Natural killer cell (primary cell): ENCODE data around the gene IL18. TPM values are rescaled to one million over a fixed set of nuclear protein-coding genes. Genes with fewer than 3 reads are reported as not detected.
"Not testable (repeated sequence)": the region's sequence is repeated elsewhere in the genome, so short reads cannot be mapped to it uniquely, and the experiment has no call there.

Experiments
- ATAC-seq, 3 donors: fragments of 150-1000 bp in 2 of 3; fragments of 200-7000 bp in 1 of 3; cut with Tn5 transposase; 1 replicate in 1 of 3; 2 replicates in 2 of 3; pipeline ENCODE4 v1.10.0; 2021; ENCODE audit warnings: mild to moderate bottlenecking in 2 of 3, moderate library complexity in 2 of 3
- DNase-seq, 2 donors: peaks; one replicate each; pipeline versions ENCODE4 v3.0.0 to v3.0.0-alpha.2; 2013 to 2021; ENCODE audit warnings: mixed read lengths in 1 of 2
- H3K27ac ChIP-seq: one replicate; pipeline ENCODE4 v1.5.1; 2013; ENCODE audit warnings: mild to moderate bottlenecking, low read length
- H3K27me3 ChIP-seq: one replicate; pipeline ENCODE4 v1.6.1; 2013; ENCODE audit warnings: low read length; ENCODE audit not compliant: control insufficient read depth, insufficient read depth
- H3K36me3 ChIP-seq: one replicate; pipeline ENCODE4 v1.6.1; 2013; ENCODE audit warnings: low read length; ENCODE audit not compliant: control insufficient read depth, insufficient read depth
- H3K4me1 ChIP-seq: one replicate; pipeline ENCODE4 v1.6.1; 2013; ENCODE audit warnings: low read length; ENCODE audit not compliant: control insufficient read depth, insufficient read depth
- H3K4me3 ChIP-seq: one replicate; pipeline ENCODE4 v1.5.1; 2013; ENCODE audit warnings: low read length
- H3K9me3 ChIP-seq: one replicate; pipeline ENCODE4 v1.6.1; 2013; ENCODE audit warnings: low read length; ENCODE audit not compliant: control insufficient read depth, insufficient read depth
- H3K27ac Mint-ChIP-seq, 2 donors: one replicate each; pipeline ENCODE4 v1.8.0; 2022; ENCODE audit warnings: mild to moderate bottlenecking in 2 of 2, mixed read lengths in 2 of 2, moderate library complexity in 1 of 2
- H3K27me3 Mint-ChIP-seq, 2 donors: one replicate each; pipeline ENCODE4 v1.8.0; 2022; ENCODE audit warnings: low read depth in 2 of 2, mixed read lengths in 2 of 2
- H3K36me3 Mint-ChIP-seq: one replicate; pipeline ENCODE4 v1.8.0; 2022; ENCODE audit warnings: mixed read lengths
- H3K4me1 Mint-ChIP-seq, 2 donors: one replicate each; pipeline ENCODE4 v1.8.0; 2022; ENCODE audit warnings: mixed read lengths in 2 of 2
- H3K4me3 Mint-ChIP-seq: one replicate; pipeline ENCODE4 v1.8.0; 2022; ENCODE audit warnings: mild to moderate bottlenecking, moderate library complexity, mixed read lengths
- H3K9me3 Mint-ChIP-seq, 2 donors: one replicate each; pipeline ENCODE4 v1.8.0; 2022; ENCODE audit warnings: mixed read lengths in 2 of 2
- CTCF ChIP-seq: fragments of 200-600 bp; IDR thresholded peaks from one replicate; pipeline ENCODE4 v1.8.0; 2022; ENCODE audit warnings: antibody characterized with exemption
- WGBS: methylation state at CpG from one replicate; pipeline ENCODE4 v1.1.7; 2013; ENCODE audit warnings: missing lambda C conversion rate; ENCODE audit not compliant: insufficient coverage; 5-methylcytosine and 5-hydroxymethylcytosine counted together
- intact Hi-C: fragments of 100-400 bp; cut with micrococcal nuclease; formaldehyde crosslinking; loops from one replicate; pipeline ENCODE4 v1.14.2; 2022
- total RNA-seq, 4 donors: library from RNA; stranded (reverse); fragments of 120-200 nt in 1 of 4; gene quantifications; one replicate each; pipeline versions ENCODE4 v1.2.3 to v1.2.4, GENCODE V29; 2013 to 2022

IL18 gene
- total RNA-seq, 3 donors from 2014 or later (not counting 1 experiment from before 2014, with no cell fraction given), result 9.3 to 13.8 (median 10.7) TPM

- no peak overlapping the region for H3K27ac Mint-ChIP-seq
- no peak for ATAC-seq
- H3K9me3 Mint-ChIP-seq, result no peaks in the 10 kb centered on the region
- no peak for DNase-seq
- Histone ChIP-seq H3K9me3 (no peaks in the 10 kb centered on the region), H3K4me3 (no peak overlapping the region), H3K36me3 (peaks cover 12% of the 10 kb centered on the region), H3K4me1 (no peaks in the 10 kb centered on the region), H3K27ac (no peak overlapping the region), H3K27me3 (no peaks in the 10 kb centered on the region)
- H3K4me1 Mint-ChIP-seq, result peaks cover 4 to 5% of the 10 kb centered on the region in 2 donors
- H3K4me3 Mint-ChIP-seq, result no peak overlapping the region
- H3K36me3 Mint-ChIP-seq, result no peaks in the 10 kb centered on the region
- 87% methylated on average over 2 of the region's 2 CpGs for WGBS
- H3K27me3 Mint-ChIP-seq, result no peaks in the 10 kb centered on the region
- no peak for TF ChIP-seq CTCF
- intact Hi-C loops, result no loop called here
Observed at GRCh38 chr11:112100462-112100861, 63.4 kb downstream of the IL18 start.

GRCh38 chr11:112097734-112098528, 66.0 kb downstream of the IL18 start:
- Histone ChIP-seq H3K36me3 (peaks cover 27% of the 10 kb centered on the region), H3K4me3 (no peak overlapping the region), H3K9me3 (no peaks in the 10 kb centered on the region), H3K27ac (no peak overlapping the region), H3K27me3 (no peaks in the 10 kb centered on the region), H3K4me1 (no peaks in the 10 kb centered on the region)
- H3K36me3 Mint-ChIP-seq, result no peaks in the 10 kb centered on the region
- no peaks in the 10 kb centered on the region for H3K9me3 Mint-ChIP-seq
- no peaks in the 10 kb centered on the region for H3K27me3 Mint-ChIP-seq
- DNase-seq (no peak), ATAC-seq (no peak)
- no peak overlapping the region for H3K27ac Mint-ChIP-seq
- no peak overlapping the region for H3K4me3 Mint-ChIP-seq
- WGBS, result 99% methylated on average over 9 of the region's 11 CpGs
- TF ChIP-seq CTCF, result no peak
- intact Hi-C loops, result no loop called here
- peaks cover 4 to 5% of the 10 kb centered on the region in 2 donors for H3K4me1 Mint-ChIP-seq

- Mint-ChIP-seq H3K36me3 (no peaks in the 10 kb centered on the region), H3K4me3 (no peak overlapping the region), H3K27me3 (no peaks in the 10 kb centered on the region), H3K27ac (no peak overlapping the region), H3K4me1 (peaks cover 4 to 5% of the 10 kb centered on the region in 2 donors), H3K9me3 (no peaks in the 10 kb centered on the region)
- no peak overlapping the region for H3K4me3 ChIP-seq
- H3K4me1 ChIP-seq, result no peaks in the 10 kb centered on the region
- H3K9me3 ChIP-seq, result no peaks in the 10 kb centered on the region
- intact Hi-C loops, result no loop called here
- DNase-seq, result no peak
- peaks cover 42% of the 10 kb centered on the region for H3K36me3 ChIP-seq
- TF ChIP-seq CTCF, result no peak
- no peak overlapping the region for H3K27ac ChIP-seq
- ATAC-seq, result no peak
- no peaks in the 10 kb centered on the region for H3K27me3 ChIP-seq
Observed at GRCh38 chr11:112096194-112096593, 67.7 kb downstream of the IL18 start.

DNA sequence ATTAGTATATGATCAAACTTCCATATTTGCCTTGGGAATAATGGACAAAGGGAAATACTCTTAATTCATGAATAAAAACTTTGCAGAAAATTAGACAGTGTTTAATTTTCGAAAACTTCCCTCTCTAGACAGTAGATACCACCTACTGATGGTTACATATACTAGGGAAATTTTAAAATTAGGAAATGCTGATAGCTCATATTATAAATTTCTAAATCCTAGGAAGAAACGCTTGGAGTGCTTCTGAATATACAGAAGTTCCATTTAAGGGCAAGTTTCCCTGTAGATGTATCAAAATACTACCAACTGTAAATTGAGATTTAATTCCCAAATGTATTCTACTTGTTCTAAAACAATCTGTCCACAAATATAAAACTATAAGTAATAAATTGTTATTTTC, 68.6 kb downstream of the IL18 start:
- H3K4me1 ChIP-seq, H3K27ac Mint-ChIP-seq, H3K27me3 Mint-ChIP-seq, intact Hi-C loops, H3K9me3 Mint-ChIP-seq, H3K27me3 ChIP-seq, H3K4me3 ChIP-seq, H3K9me3 ChIP-seq, H3K27ac ChIP-seq, H3K4me3 Mint-ChIP-seq, H3K4me1 Mint-ChIP-seq, DNase-seq, H3K36me3 Mint-ChIP-seq, ATAC-seq: not testable (repeated sequence)
- H3K36me3 ChIP-seq, result peaks cover 49% of the 10 kb centered on the region
- WGBS, result no CpG with 5 or more reads among the region's 2 CpGs

Other genes with a start within 250 kb of the IL18 start
- not detected for gene C11orf52, start 245.2 kb downstream of the IL18 start, total RNA-seq
- gene DIXDC1, start 226.8 kb downstream of the IL18 start, total RNA-seq, result 1 to 10 TPM in 1 of 3 donors, under 1 TPM in 2; 0.26 to 1.0 (median 0.57) TPM
- gene DLAT, start 138.7 kb downstream of the IL18 start, total RNA-seq, result 10 to 100 TPM; 12.6 to 16.2 (median 15.5) TPM
- not detected for gene PIH1D2, start 90.1 kb downstream of the IL18 start, total RNA-seq
- 10 to 100 TPM; 12.6 to 14.9 (median 13.3) TPM for gene NKAPD1, start 89.8 kb downstream of the IL18 start, total RNA-seq
- gene TIMM8B, start 77.3 kb downstream of the IL18 start, total RNA-seq, result 10 to 100 TPM; 14.6 to 17.8 (median 17.0) TPM
- 10 to 100 TPM; 46.8 to 55.0 (median 52.3) TPM for gene SDHD, start 77.2 kb downstream of the IL18 start, total RNA-seq
- gene TEX12, start 3.3 kb upstream of the IL18 start, total RNA-seq, result under 1 TPM; 0.45 to 0.82 (median 0.50) TPM
- gene BCO2, start 11.4 kb upstream of the IL18 start, total RNA-seq, result 1 to 10 TPM; 3.9 to 7.2 (median 5.8) TPM
- 100 to 1,000 TPM in 1 of 3 donors, 10 to 100 TPM in 2; 86.7 to 106 (median 97.4) TPM for gene PTS, start 62.3 kb upstream of the IL18 start, total RNA-seq
- not detected for gene PLET1, start 96.8 kb upstream of the IL18 start, total RNA-seq